ENCODE results near the gene CDK11A.
"Not testable (repeated sequence)": the region's sequence is repeated elsewhere in the genome, so short reads cannot be mapped to it uniquely, and the experiment has no call there.

The CDK11A gene

DNA sequence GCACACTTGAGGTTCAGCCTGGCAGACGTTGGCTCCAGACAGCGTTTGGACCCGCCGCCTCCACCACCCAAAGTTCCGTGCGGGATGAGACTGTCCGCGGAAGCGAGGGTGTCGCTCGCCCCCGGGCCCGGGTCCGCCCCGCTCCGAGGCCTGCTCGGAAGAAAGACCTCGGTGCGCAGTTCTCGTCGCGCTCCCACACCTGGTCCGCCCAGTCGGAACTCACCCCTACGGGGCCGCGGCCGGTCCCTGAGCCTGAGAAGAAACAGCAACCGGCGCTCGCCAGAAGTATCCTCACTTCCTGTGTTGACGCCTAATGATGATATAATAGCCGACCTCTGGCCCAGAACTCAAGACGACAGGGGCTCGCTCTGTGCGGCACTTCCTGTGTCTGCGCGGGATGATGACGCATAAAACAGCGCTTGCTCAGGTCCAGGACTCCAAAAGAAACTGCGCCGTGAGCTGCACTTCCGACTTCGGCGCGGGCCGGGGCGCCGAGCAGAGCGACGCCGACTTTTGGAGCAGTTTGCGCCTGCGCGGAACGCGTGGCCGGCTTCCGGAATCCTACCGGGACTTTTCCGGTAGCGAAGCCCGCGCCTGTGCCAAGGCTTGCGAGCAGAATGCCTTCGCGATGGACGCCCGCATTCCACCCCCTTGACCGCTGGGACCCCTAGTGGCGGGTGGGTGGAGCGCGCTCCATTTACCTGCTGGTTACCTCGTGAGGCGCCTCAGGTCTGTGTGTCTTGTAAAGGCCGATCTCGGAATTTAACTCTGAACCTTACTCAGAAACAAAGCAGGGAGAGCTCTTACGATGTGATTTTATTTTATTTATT lies at the start of gene CDK11A:
TSS of gene CDK11A (minus strand) at position 323 of the 830 bp plus-strand sequence. CDS start 1,539 bp downstream, outside the sequence.
- H3K27ac ChIP-seq (ENCODE audit: low read length) = peak within 1 kb of the TSS; percentile 45

DNA sequence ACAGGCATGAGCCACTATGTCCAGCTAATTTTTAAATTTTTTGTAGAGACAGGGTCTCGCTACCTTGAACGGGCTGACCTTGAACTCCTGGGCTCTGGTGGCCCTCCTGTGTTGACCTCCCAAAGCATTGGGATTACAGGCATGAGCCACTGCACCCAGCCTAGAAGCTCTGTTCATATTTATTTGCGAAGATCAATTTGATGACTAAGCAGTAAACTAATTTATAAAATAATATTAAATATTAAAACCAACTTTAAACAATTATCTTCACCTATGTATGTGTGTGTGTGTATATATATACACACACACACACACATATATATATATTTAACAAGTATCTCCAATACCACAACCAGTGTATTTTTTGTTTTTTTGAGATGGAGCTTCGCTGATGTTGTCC lies 49.7 kb upstream of the CDK11A start:
- no peak overlapping the region for H3K4me3 ChIP-seq (ENCODE audit: low read depth in 1 of 2, low read length in 2 of 2)
- no peak overlapping the region for H3K27ac ChIP-seq (ENCODE audit: low read length)
- H3K27me3 ChIP-seq (ENCODE audit: low read depth, low read length) = no peaks in the 10 kb centered on the region
- H3K4me1 ChIP-seq (ENCODE audit: control insufficient read depth in 1 of 2, insufficient read depth in 2 of 2, low read length in 2 of 2) = peaks cover 17 to 30% of the 10 kb centered on the region in 2 donors
- H3K36me3 ChIP-seq (ENCODE audit: control insufficient read depth in 1 of 2, insufficient read depth in 2 of 2, low read length in 2 of 2) = peaks cover 4 to 17% of the 10 kb centered on the region in 2 donors
- peaks cover 0 to 11% of the 10 kb centered on the region in 2 donors for H3K9me3 ChIP-seq (ENCODE audit: control insufficient read depth in 1 of 2, low read length in 2 of 2)

More for the DNA sequence above, at the start of gene CDK11A:
- not testable (repeated sequence) for H3K27me3 ChIP-seq (ENCODE audit: low read depth, low read length); H3K9me3 ChIP-seq (ENCODE audit: control insufficient read depth in 1 of 2, low read length in 2 of 2); H3K4me1 ChIP-seq (ENCODE audit: control insufficient read depth in 1 of 2, insufficient read depth in 2 of 2, low read length in 2 of 2)
- Histone ChIP-seq H3K4me3 (ENCODE audit: low read depth in 1 of 2, low read length in 2 of 2) (peak within 1 kb of the TSS; percentile 44 to 64), H3K36me3 (ENCODE audit: control insufficient read depth in 1 of 2, insufficient read depth in 2 of 2, low read length in 2 of 2) (peaks cover 4 to 19% of the 10 kb centered on the region in 2 donors)

DNA sequence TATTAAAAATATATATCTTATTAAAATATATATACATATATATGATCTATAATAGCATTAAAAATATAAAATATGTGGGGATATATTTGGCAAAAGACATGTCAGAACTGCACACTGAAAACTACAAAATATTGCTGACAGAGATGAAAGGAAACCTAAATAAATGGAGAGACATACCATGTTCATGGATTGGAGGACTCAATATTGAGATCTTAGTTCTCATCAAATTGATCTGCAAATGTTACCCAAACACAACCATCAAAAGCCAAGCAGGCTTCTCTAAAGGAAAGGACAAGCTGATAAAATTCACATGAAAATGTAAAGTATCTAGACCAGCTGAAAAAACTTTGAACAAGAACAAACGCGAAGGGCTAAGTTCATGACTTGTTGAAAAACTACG lies 46.9 kb upstream of the CDK11A start:
- H3K4me3 ChIP-seq (ENCODE audit: low read depth in 1 of 2, low read length in 2 of 2) = no peak overlapping the region
- H3K27ac ChIP-seq (ENCODE audit: low read length) = no peak overlapping the region
- H3K4me1 ChIP-seq (ENCODE audit: control insufficient read depth in 1 of 2, insufficient read depth in 2 of 2, low read length in 2 of 2) = peaks cover 10 to 15% of the 10 kb centered on the region in 2 donors
- peaks cover 0 to 11% of the 10 kb centered on the region in 2 donors for H3K9me3 ChIP-seq (ENCODE audit: control insufficient read depth in 1 of 2, low read length in 2 of 2)
- no peaks in the 10 kb centered on the region for H3K27me3 ChIP-seq (ENCODE audit: low read depth, low read length)
- H3K36me3 ChIP-seq (ENCODE audit: control insufficient read depth in 1 of 2, insufficient read depth in 2 of 2, low read length in 2 of 2) = peaks cover 7 to 23% of the 10 kb centered on the region in 2 donors

DNA sequence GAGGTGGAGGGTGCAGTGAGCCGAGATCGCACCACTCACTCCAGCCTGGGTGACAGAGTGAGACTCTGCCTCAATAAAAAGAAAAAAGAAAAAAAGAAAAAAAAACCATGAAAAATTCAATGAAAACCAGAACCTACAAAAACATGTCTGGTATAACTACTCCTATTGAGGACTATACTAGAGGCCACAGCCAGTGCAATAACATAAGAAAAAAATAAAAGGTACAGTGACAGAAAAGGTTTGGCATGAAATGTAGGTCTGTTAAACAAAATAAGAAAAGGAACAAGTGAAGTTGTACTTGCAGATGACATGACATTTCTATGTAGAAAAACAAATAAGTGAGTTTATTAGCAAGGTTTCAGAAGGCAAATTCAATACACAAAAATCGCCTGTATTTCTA lies 45.9 kb upstream of the CDK11A start:
- H3K4me1 ChIP-seq (ENCODE audit: control insufficient read depth in 1 of 2, insufficient read depth in 2 of 2, low read length in 2 of 2) = peaks cover 0 to 5% of the 10 kb centered on the region in 2 donors
- no peak overlapping the region for H3K27ac ChIP-seq (ENCODE audit: low read length)
- H3K36me3 ChIP-seq (ENCODE audit: control insufficient read depth in 1 of 2, insufficient read depth in 2 of 2, low read length in 2 of 2) = peaks cover 7 to 23% of the 10 kb centered on the region in 2 donors
- H3K4me3 ChIP-seq (ENCODE audit: low read depth in 1 of 2, low read length in 2 of 2) = no peak overlapping the region
- peaks cover 0 to 11% of the 10 kb centered on the region in 2 donors for H3K9me3 ChIP-seq (ENCODE audit: control insufficient read depth in 1 of 2, low read length in 2 of 2)
- H3K27me3 ChIP-seq (ENCODE audit: low read depth, low read length) = no peaks in the 10 kb centered on the region

DNA sequence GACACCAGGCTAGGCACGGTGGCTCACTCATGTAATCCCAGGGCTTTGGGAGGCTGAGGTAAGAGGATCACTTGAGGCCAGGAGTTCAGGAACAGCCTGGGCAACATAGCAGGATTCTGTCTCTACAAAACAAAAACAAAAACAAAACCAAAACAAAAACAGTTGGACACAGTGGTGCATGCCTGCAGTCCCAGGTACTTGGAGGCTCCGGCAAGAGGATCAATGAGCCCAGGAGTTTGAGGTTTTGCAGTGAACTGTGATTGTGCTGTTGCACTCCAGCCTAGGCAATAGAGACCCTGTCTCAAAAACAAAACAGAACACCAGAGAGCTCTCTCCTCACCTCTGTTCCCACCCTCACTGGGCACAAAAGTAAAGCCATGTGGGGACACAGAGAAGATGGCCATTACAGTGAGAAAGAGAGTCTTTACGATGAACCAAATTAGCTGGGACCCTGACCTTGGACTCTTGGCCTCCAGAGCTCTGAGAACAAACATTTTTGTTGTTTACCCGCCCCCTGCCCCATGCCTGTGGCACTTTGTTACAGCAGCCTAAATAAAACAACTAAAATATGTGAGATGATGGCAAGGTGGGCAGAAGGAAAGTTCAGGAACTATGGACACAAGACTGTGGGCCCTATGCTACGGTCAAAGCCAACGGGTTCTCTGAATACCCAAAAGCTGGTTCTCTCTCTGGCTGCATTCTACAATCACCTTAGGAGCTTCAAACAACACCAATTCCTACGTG lies 44.3 kb upstream of the CDK11A start:
- Histone ChIP-seq H3K4me1 (ENCODE audit: control insufficient read depth in 1 of 2, insufficient read depth in 2 of 2, low read length in 2 of 2) (no peaks in the 10 kb centered on the region), H3K27ac (ENCODE audit: low read length) (no peak overlapping the region), H3K9me3 (ENCODE audit: control insufficient read depth in 1 of 2, low read length in 2 of 2) (peaks cover 0 to 11% of the 10 kb centered on the region in 2 donors), H3K36me3 (ENCODE audit: control insufficient read depth in 1 of 2, insufficient read depth in 2 of 2, low read length in 2 of 2) (peaks cover 14 to 37% of the 10 kb centered on the region in 2 donors), H3K27me3 (ENCODE audit: low read depth, low read length) (no peaks in the 10 kb centered on the region), H3K4me3 (ENCODE audit: low read depth in 1 of 2, low read length in 2 of 2) (no peak overlapping the region)

DNA sequence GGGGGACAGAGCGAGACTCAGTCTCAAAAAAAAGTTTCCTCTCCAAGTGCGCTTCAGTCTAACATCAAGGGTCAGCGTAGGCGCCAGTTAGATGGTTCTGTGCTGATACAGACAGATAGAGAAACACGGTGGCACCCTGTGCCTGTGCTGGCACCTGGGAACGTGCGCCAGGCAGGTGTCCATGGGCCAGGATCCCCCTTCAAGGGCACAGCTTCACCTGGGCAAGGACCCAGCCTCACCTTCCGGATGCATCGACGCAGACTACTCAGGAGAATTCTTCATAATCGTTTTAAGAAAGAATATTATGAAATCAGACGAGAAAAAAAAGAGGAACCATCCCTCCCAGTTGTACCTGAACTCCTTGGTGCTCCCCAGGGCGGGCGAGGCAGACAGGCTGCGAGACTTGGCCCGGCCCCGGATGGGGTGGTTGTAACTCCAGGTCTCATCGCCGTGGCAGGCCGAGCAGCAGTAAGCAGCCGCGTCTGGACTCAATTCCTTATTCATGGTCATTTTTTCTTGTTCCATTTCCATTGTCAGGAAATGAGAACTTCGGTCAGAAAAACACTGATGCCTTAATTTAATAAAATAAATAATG lies 40.8 kb upstream of the CDK11A start:
- Histone ChIP-seq H3K36me3 (ENCODE audit: control insufficient read depth in 1 of 2, insufficient read depth in 2 of 2, low read length in 2 of 2) (peaks cover 14 to 41% of the 10 kb centered on the region in 2 donors), H3K9me3 (ENCODE audit: control insufficient read depth in 1 of 2, low read length in 2 of 2) (peaks cover 0 to 1% of the 10 kb centered on the region in 2 donors), H3K4me3 (ENCODE audit: low read depth in 1 of 2, low read length in 2 of 2) (no peak overlapping the region), H3K27me3 (ENCODE audit: low read depth, low read length) (no peaks in the 10 kb centered on the region), H3K4me1 (ENCODE audit: control insufficient read depth in 1 of 2, insufficient read depth in 2 of 2, low read length in 2 of 2) (no peaks in the 10 kb centered on the region), H3K27ac (ENCODE audit: low read length) (no peak overlapping the region)

DNA sequence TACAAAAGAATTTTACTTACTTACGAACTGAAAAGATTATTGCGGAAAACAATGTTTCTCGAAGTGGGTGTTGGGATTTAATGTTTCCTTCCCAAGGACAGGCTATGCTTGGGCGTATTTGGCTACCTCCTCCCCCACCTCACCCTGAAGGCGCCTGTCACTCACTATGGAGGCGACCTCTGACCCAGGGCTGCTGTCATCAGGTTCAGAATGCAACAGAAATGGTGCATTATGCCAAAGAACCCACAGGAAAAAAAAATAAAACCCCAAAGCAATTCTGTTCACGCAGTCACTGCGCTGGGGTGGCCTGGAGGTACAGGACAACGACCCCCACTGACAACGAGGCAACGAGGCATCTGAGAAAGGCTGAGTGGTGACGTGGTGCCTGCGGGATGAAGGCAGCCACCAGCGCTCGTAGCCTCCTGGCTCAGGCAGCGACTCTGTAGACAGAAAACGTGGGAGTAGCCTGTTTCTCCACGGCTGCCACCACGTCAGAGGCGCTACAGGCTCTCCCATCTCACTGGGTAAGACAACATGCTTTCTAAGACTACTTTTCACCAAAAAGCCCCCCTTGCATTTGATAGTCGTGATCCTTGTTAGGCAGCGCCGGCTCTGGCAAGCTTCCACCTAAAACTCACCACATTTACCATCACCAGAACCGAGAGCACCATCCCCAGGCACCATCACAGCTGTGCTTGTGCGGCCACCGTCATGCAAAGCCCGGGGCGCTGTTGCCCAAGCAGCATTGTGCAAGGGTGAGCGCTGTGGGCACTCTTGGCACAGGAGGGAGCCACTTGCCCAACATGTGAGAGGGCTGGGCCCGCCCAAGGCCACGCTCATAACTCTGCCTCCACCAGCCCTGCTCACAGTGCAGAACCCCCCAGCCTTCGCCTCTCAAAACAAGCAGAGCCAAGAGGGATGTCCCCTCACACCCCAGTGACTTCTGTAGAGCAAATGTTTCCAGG lies 39.8 kb upstream of the CDK11A start:
- Histone ChIP-seq H3K4me3 (ENCODE audit: low read depth in 1 of 2, low read length in 2 of 2) (no peak overlapping the region), H3K36me3 (ENCODE audit: control insufficient read depth in 1 of 2, insufficient read depth in 2 of 2, low read length in 2 of 2) (peaks cover 14 to 51% of the 10 kb centered on the region in 2 donors), H3K27me3 (ENCODE audit: low read depth, low read length) (no peaks in the 10 kb centered on the region), H3K27ac (ENCODE audit: low read length) (no peak overlapping the region), H3K9me3 (ENCODE audit: control insufficient read depth in 1 of 2, low read length in 2 of 2) (no peaks in the 10 kb centered on the region), H3K4me1 (ENCODE audit: control insufficient read depth in 1 of 2, insufficient read depth in 2 of 2, low read length in 2 of 2) (no peaks in the 10 kb centered on the region)

DNA sequence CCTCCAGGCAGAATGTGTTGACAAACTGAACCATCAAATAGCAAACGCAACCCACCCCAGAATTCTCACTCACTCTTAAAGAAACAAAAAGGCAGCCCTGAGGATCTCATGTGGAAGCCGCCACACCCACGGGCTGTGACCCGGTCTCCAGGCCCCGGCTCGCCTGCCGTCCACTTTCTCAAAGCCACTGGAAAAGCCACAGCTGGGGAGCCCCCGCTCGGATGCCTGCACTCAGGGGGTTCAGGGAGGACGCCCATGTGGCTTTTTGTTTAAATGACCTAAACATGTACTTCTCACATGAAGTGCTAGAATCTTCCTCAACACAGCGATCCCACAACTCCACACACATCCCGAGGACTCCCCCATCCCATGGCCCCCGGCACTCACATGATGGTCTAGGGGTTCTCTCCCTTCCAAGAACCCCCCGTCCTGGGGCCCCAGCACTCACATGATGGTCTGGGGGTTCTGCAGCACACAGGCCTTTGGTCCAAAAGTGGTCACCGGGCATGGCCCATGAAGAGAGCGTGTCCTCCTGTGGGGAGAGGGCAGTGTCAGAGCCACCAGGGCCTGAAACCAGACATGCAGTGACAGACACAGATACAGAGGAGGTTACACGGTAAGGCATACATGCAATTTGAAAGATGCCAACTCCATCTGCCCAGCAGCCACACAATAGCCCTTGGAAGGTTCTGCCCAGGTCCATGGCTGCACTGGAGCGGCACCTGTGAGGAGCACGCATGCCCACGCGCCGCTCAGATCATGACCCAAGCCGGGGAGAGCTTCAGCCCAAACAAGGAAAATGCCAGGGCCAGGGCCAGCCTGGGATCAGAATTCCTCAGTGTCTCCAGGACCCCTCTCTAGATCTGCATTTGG lies 37.6 kb upstream of the CDK11A start:
- H3K4me3 ChIP-seq (ENCODE audit: low read depth in 1 of 2, low read length in 2 of 2) = no peak overlapping the region
- H3K27me3 ChIP-seq (ENCODE audit: low read depth, low read length) = no peaks in the 10 kb centered on the region
- peaks cover 11 to 54% of the 10 kb centered on the region in 2 donors for H3K36me3 ChIP-seq (ENCODE audit: control insufficient read depth in 1 of 2, insufficient read depth in 2 of 2, low read length in 2 of 2)
- H3K9me3 ChIP-seq (ENCODE audit: control insufficient read depth in 1 of 2, low read length in 2 of 2) = no peaks in the 10 kb centered on the region
- no peak overlapping the region for H3K27ac ChIP-seq (ENCODE audit: low read length)
- no peaks in the 10 kb centered on the region for H3K4me1 ChIP-seq (ENCODE audit: control insufficient read depth in 1 of 2, insufficient read depth in 2 of 2, low read length in 2 of 2)

DNA sequence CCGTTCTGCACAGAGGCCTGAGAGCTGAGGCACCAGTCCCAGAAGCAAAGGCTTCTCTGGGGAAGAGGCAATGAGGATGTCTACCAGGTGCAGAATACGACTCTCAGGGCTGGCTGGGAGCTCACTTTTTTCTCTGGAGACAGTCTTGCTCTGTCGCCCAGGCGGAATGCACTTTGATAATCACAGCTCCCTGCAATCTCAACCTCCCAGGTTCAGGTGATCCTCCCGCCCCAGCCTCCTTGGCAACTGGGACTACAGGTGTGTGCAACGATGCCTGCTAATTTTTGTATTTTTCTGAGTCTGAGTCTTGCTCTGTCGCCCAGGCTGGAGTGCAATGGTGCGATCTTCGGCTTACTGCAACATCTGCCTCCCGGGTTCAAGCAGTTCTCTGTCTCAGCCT lies 36.6 kb upstream of the CDK11A start:
- Histone ChIP-seq H3K27ac (ENCODE audit: low read length) (no peak overlapping the region), H3K27me3 (ENCODE audit: low read depth, low read length) (no peaks in the 10 kb centered on the region), H3K4me3 (ENCODE audit: low read depth in 1 of 2, low read length in 2 of 2) (no peak overlapping the region), H3K36me3 (ENCODE audit: control insufficient read depth in 1 of 2, insufficient read depth in 2 of 2, low read length in 2 of 2) (peaks cover 17 to 64% of the 10 kb centered on the region in 2 donors), H3K4me1 (ENCODE audit: control insufficient read depth in 1 of 2, insufficient read depth in 2 of 2, low read length in 2 of 2) (no peaks in the 10 kb centered on the region), H3K9me3 (ENCODE audit: control insufficient read depth in 1 of 2, low read length in 2 of 2) (no peaks in the 10 kb centered on the region)

DNA sequence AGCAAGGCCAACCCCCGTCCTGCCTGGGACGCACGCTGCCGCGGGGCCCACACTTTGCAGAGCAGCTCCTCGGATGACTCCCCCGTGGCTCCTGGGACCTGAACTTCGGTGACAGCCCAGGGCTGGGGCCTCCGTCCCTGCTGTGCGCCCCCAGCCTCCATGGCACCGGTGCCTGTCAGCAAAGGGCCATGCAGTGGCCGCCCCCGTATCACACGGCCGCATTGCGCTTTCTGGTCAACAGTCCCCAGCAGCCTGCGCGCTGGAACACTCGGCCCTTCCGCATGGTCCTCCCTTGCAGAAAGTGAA lies 36.1 kb upstream of the CDK11A start:
- Histone ChIP-seq H3K27ac (ENCODE audit: low read length) (no peak overlapping the region), H3K36me3 (ENCODE audit: control insufficient read depth in 1 of 2, insufficient read depth in 2 of 2, low read length in 2 of 2) (peaks cover 18 to 67% of the 10 kb centered on the region in 2 donors), H3K4me1 (ENCODE audit: control insufficient read depth in 1 of 2, insufficient read depth in 2 of 2, low read length in 2 of 2) (no peaks in the 10 kb centered on the region)

More for the DNA sequence above, 36.1 kb upstream of the CDK11A start:
- no peak overlapping the region for H3K4me3 ChIP-seq (ENCODE audit: low read depth in 1 of 2, low read length in 2 of 2)
- no peaks in the 10 kb centered on the region for H3K27me3 ChIP-seq (ENCODE audit: low read depth, low read length)
- no peaks in the 10 kb centered on the region for H3K9me3 ChIP-seq (ENCODE audit: control insufficient read depth in 1 of 2, low read length in 2 of 2)

All from muscle layer of duodenum (tissue), 2 donors.